ENCODE results near the gene NCCRP1. TPM values are rescaled to one million over a fixed set of nuclear protein-coding genes. Genes with fewer than 3 reads are reported as not detected.
A peak's percentile ranks its signal among the peaks of the same experiment; 100 is the strongest.

Gene NCCRP1
- total RNA-seq, 1 donor from 2014 or later, result 1.9 TPM

DNA sequence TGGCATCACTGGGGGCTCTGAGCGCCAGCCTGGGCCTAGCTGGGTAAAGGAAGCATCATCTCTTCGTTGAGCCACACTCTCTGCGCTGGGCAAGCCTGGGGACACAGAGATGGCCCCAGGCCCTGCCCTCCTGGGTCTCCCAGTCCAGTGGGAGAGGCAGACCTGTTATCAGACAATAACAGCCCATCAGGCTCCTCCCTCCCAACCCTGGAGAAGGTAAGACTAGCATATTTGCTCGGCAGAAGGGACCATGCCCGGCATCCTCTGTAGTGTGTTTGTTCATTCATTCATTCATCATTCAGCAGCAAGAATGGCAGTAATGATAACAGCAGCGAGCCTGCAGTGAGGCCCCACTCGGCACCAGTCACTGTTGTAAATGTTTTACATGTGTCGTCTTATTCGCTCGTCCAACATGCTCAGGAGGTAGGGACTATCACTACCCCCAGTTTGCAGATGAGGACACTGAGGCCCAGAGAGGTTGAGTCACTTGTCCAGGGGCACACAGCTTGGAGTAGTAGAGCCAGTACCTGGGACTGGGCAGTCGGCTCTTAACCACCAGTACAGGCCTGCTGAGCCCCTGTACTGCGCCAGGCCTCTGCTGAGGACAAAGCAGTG, 38.0 kb upstream of the NCCRP1 start:
- peaks cover 96% of the 10 kb centered on the region for H4K20me1 ChIP-seq (ENCODE audit: low read depth)
- Mint-ChIP-seq H3K4me1 (peaks cover 29% of the 10 kb centered on the region), H3K36me3 (peaks cover 5% of the 10 kb centered on the region), H3K4me3 (no peak overlapping the region), H3K27ac (no peak overlapping the region), H3K9me3 (no peaks in the 10 kb centered on the region), H3K27me3 (ENCODE audit: insufficient read depth, low read depth) (no peaks in the 10 kb centered on the region)
- H3K9me3 ChIP-seq (ENCODE audit: low read depth), result no peaks in the 10 kb centered on the region
- no peak overlapping the region for H2AFZ ChIP-seq (replicated peaks)
- H3K27me3 ChIP-seq, result no peaks in the 10 kb centered on the region
- H3K79me2 ChIP-seq (ENCODE audit: low read depth), result peaks cover 61% of the 10 kb centered on the region
- TF ChIP-seq EZH2phosphoT487 (IDR thresholded peaks at IDR 0.05) (no peak), EZH2 (IDR thresholded peaks at IDR 0.05) (no peak)
- TF ChIP-seq, protein P1, sequence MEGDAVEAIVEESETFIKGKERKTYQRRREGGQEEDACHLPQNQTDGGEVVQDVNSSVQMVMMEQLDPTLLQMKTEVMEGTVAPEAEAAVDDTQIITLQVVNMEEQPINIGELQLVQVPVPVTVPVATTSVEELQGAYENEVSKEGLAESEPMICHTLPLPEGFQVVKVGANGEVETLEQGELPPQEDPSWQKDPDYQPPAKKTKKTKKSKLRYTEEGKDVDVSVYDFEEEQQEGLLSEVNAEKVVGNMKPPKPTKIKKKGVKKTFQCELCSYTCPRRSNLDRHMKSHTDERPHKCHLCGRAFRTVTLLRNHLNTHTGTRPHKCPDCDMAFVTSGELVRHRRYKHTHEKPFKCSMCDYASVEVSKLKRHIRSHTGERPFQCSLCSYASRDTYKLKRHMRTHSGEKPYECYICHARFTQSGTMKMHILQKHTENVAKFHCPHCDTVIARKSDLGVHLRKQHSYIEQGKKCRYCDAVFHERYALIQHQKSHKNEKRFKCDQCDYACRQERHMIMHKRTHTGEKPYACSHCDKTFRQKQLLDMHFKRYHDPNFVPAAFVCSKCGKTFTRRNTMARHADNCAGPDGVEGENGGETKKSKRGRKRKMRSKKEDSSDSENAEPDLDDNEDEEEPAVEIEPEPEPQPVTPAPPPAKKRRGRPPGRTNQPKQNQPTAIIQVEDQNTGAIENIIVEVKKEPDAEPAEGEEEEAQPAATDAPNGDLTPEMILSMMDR (IDR thresholded peaks at IDR 0.05), result no peak
- no peak overlapping the region for H3K27ac ChIP-seq
- no peak overlapping the region for H3K9ac ChIP-seq
- no peaks in the 10 kb centered on the region for H3K36me3 ChIP-seq
- H3F3A ChIP-seq (ENCODE audit: low read depth), result no peaks in the 10 kb centered on the region
- no peak for DNase-seq (ENCODE audit: low spot score)
- peaks cover 15% of the 10 kb centered on the region for H3K4me1 ChIP-seq
- H3K4me2 ChIP-seq, result no peak overlapping the region
- no peak overlapping the region for H3K4me3 ChIP-seq

DNA sequence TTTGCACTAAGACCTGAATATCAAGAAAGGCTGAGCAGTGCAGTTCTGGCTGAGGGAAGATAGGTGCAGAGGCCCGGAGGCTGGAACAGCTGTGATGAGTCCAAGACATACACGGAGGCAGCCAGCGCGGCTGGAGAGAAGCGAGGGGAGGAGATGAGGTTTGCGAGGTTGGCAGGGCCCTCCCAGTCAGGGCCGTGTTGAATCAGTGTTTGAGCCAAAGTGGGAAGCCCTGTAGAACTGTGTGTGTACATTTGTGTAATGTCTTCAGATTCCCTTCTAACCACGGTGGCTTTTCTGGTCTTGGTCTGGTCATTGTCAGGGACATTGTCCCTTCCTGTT, 36.3 kb upstream of the NCCRP1 start:
- Histone ChIP-seq H4K20me1 (ENCODE audit: low read depth) (peaks cover 86% of the 10 kb centered on the region), H3K4me2 (no peak overlapping the region), H3K9ac (no peak overlapping the region), H3K4me3 (no peak overlapping the region), H3K4me1 (peaks cover 10% of the 10 kb centered on the region), H3K27me3 (no peaks in the 10 kb centered on the region), H2AFZ (replicated peaks) (no peak overlapping the region), H3K36me3 (no peaks in the 10 kb centered on the region), H3K27ac (no peak overlapping the region), H3F3A (ENCODE audit: low read depth) (no peaks in the 10 kb centered on the region), H3K9me3 (ENCODE audit: low read depth) (no peaks in the 10 kb centered on the region), H3K79me2 (ENCODE audit: low read depth) (peaks cover 50% of the 10 kb centered on the region)
- H3K4me1 Mint-ChIP-seq, result peaks cover 25% of the 10 kb centered on the region
- H3K27ac Mint-ChIP-seq, result peak overlapping the region; percentile 59
- no peaks in the 10 kb centered on the region for H3K27me3 Mint-ChIP-seq (ENCODE audit: insufficient read depth, low read depth)
- H3K9me3 Mint-ChIP-seq, result no peaks in the 10 kb centered on the region
- no peak for TF ChIP-seq EZH2phosphoT487 (IDR thresholded peaks at IDR 0.05)
- TF ChIP-seq, protein P1 (IDR thresholded peaks at IDR 0.05), result no peak
- no peak for TF ChIP-seq EZH2 (IDR thresholded peaks at IDR 0.05)
- no peak for DNase-seq (ENCODE audit: low spot score)
- no peaks in the 10 kb centered on the region for H3K36me3 Mint-ChIP-seq
- no peak overlapping the region for H3K4me3 Mint-ChIP-seq

- Histone ChIP-seq H3K9ac (no peak overlapping the region), H2AFZ (replicated peaks) (no peak overlapping the region), H3K27ac (no peak overlapping the region), H4K20me1 (ENCODE audit: low read depth) (peaks cover 86% of the 10 kb centered on the region), H3K27me3 (no peaks in the 10 kb centered on the region), H3K79me2 (ENCODE audit: low read depth) (peaks cover 50% of the 10 kb centered on the region), H3K4me2 (no peak overlapping the region), H3K36me3 (no peaks in the 10 kb centered on the region), H3K4me1 (peaks cover 6% of the 10 kb centered on the region), H3K9me3 (ENCODE audit: low read depth) (no peaks in the 10 kb centered on the region), H3K4me3 (no peak overlapping the region), H3F3A (ENCODE audit: low read depth) (no peaks in the 10 kb centered on the region)
- no peaks in the 10 kb centered on the region for H3K36me3 Mint-ChIP-seq
- no peak overlapping the region for H3K27ac Mint-ChIP-seq
- no peaks in the 10 kb centered on the region for H3K27me3 Mint-ChIP-seq (ENCODE audit: insufficient read depth, low read depth)
- no peaks in the 10 kb centered on the region for H3K9me3 Mint-ChIP-seq
- H3K4me3 Mint-ChIP-seq, result no peak overlapping the region
- DNase-seq (ENCODE audit: low spot score), result no peak
- TF ChIP-seq EZH2phosphoT487 (IDR thresholded peaks at IDR 0.05) (no peak), EZH2 (IDR thresholded peaks at IDR 0.05) (no peak)
- TF ChIP-seq, protein P1 (IDR thresholded peaks at IDR 0.05), result no peak
- peaks cover 21% of the 10 kb centered on the region for H3K4me1 Mint-ChIP-seq
Measured at GRCh38 chr19:39160889-39161672, 35.7 kb upstream of the NCCRP1 start.
